Neural progenitor cell (in vitro differentiated cells): ENCODE results near the gene PCSK4.

Source experiments
- EZH2 ChIP-seq: fragments of 200-600 bp; sonication (generic); IDR thresholded peaks from 2 replicates; pipeline ENCODE4 v1.6.1; 2017; ENCODE audit warnings: antibody characterized with exemption, mild to moderate bottlenecking, moderate library complexity
- EZH2phosphoT487 ChIP-seq: fragments of 200-600 bp; sonication (generic); IDR thresholded peaks from 2 replicates; pipeline ENCODE4 v1.6.1; 2017; ENCODE audit warnings: antibody characterized with exemption
- TF ChIP-seq, protein P1 (sequence below): fragments of 200-600 bp; sonication (generic); IDR thresholded peaks from 2 replicates; pipeline ENCODE4 v1.5.1; 2017; ENCODE audit warnings: antibody characterized with exemption, mild to moderate bottlenecking

- TF ChIP-seq, protein P1, sequence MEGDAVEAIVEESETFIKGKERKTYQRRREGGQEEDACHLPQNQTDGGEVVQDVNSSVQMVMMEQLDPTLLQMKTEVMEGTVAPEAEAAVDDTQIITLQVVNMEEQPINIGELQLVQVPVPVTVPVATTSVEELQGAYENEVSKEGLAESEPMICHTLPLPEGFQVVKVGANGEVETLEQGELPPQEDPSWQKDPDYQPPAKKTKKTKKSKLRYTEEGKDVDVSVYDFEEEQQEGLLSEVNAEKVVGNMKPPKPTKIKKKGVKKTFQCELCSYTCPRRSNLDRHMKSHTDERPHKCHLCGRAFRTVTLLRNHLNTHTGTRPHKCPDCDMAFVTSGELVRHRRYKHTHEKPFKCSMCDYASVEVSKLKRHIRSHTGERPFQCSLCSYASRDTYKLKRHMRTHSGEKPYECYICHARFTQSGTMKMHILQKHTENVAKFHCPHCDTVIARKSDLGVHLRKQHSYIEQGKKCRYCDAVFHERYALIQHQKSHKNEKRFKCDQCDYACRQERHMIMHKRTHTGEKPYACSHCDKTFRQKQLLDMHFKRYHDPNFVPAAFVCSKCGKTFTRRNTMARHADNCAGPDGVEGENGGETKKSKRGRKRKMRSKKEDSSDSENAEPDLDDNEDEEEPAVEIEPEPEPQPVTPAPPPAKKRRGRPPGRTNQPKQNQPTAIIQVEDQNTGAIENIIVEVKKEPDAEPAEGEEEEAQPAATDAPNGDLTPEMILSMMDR = no peak
- TF ChIP-seq EZH2phosphoT487 (no peak), EZH2 (no peak)
Measured at GRCh38 chr19:1457892-1458291, 32.3 kb downstream of the PCSK4 start.
